ENCODE measurements around the gene SLC24A3.

SLC24A3 gene

DNA sequence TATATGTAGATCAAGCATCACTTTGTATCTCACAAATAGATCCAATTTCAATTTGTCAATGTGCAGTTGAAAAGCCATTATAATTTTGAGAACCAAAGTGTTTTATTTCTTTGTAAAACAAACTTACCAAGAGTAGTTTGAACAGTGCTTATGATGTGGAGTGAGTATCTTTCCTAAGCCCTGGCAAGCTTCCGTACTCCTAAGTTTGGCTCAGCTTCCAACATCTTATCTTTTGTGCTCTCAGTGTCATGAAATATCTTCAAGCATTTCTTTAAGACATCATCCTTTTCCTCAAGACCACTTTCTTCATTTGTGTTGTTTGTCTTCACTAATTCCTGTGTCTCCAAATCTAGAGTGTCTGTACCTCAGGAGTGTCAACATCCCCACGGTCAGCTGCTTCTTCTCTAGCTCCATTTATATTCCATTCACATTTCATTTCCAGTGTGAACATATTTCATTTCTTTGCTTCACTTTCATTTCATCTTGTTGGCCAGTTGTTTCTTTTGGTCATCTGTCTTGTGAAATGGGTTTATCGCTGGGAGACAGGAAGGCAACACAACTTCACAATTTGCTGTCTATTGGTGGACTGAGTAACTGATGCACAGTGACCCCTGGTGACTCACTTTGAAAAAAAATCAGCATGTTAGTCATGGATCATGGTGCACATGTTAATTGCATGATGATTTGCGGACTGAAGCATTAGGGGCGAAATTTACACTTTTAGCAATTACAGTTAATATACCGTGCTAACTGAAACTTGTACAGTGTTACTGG is 36.9 kb downstream of the SLC24A3 start:
- POLR2A ChIA-PET, result no interaction called here
- TF ChIP-seq ELF4 (IDR thresholded peaks at IDR 0.05), result no peak
- no peak for TF ChIP-seq SP1 (IDR thresholded peaks at IDR 0.05)
- TF ChIP-seq FOXK2 (IDR thresholded peaks at IDR 0.05), result no peak
- no peak for TF ChIP-seq FOXA1 (IDR thresholded peaks at IDR 0.05)
- TF ChIP-seq HDGF (IDR thresholded peaks at IDR 0.05; ENCODE audit: borderline replicate concordance), result no peak
- DNase-seq (ENCODE audit: extremely low spot score), result no peak
- CTCF ChIA-PET, result interaction anchor here (1.0 kb wide), 1 partner anchor 43 kb away, joined by 3 read pairs; no protein-coding TSS in a partner anchor

DNA sequence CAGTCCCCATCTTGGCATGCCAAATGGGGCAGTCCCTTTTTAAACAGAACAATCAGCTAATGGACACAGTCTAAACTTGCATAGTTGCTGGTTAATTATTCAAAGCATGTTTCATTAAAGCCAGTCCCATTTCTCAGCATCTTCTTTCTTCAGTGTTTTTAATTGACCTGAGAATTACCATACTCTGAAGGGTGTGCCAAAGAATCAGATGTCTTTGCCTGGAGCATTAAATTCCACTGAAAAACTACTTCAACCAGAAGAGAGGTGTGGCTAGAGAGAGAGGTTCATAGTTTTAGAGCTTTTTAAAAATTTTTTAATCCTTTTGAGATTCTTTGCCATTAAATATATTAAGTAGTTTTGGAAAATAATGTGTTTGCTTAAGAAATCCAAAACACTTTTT is 37.9 kb downstream of the SLC24A3 start:
- ChIA-PET POLR2A (no interaction called here), CTCF (interaction anchor here (0.7 to 1.0 kb wide), 2 partner anchors 44 to 630 kb away, joined by 3 read pairs; no protein-coding TSS in a partner anchor)
- DNase-seq (ENCODE audit: extremely low spot score), result no peak
- TF ChIP-seq FOXA1 (IDR thresholded peaks at IDR 0.05) (no peak), SP1 (IDR thresholded peaks at IDR 0.05) (no peak), FOXM1 (IDR thresholded peaks at IDR 0.05; ENCODE audit: borderline replicate concordance) (no peak), ARNT (IDR thresholded peaks at IDR 0.05) (no peak), ZNF384 (IDR thresholded peaks at IDR 0.05) (no peak), HDGF (IDR thresholded peaks at IDR 0.05; ENCODE audit: borderline replicate concordance) (no peak), FOXK2 (IDR thresholded peaks at IDR 0.05) (no peak), L3MBTL2 (conservative IDR thresholded peaks at IDR 0.05) (no peak), TARDBP (IDR thresholded peaks at IDR 0.05) (no peak), LEF1 (IDR thresholded peaks at IDR 0.05; ENCODE audit: borderline replicate concordance) (no peak), SUZ12 (IDR thresholded peaks at IDR 0.05) (no peak)
- TF ChIP-seq, protein P1, sequence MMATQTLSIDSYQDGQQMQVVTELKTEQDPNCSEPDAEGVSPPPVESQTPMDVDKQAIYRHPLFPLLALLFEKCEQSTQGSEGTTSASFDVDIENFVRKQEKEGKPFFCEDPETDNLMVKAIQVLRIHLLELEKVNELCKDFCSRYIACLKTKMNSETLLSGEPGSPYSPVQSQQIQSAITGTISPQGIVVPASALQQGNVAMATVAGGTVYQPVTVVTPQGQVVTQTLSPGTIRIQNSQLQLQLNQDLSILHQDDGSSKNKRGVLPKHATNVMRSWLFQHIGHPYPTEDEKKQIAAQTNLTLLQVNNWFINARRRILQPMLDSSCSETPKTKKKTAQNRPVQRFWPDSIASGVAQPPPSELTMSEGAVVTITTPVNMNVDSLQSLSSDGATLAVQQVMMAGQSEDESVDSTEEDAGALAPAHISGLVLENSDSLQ (IDR thresholded peaks at IDR 0.05), result no peak

DNA sequence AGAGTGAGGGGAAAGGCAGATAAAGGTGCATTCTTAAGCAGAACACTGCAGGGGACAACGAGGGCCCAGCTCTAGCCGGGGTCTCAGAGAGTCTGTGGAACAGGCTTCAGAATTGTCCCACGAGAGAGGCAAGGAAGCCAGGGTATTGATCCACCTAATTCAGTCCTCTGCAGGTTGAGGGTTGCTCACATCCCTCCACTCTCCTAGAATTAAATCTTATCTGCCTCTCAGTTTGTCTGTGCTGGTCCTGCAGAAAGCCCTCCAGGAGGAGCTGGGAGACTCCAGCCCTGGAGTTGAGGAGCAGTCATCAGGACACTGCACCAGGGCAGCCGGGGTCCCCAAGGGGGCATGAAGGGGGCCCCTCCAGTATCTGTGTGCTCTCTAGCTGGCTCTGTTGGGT is 39.1 kb downstream of the SLC24A3 start:
- POLR2A ChIA-PET, result no interaction called here
- DNase-seq (ENCODE audit: extremely low spot score), result no peak
- CTCF ChIA-PET, result interaction anchor here (0.7 kb wide), 1 partner anchor 39 kb away, joined by 3 read pairs; the partner anchor contains the start of gene SLC24A3
- no peak for TF ChIP-seq NFRKB (IDR thresholded peaks at IDR 0.05)
- no peak for TF ChIP-seq ARNT (IDR thresholded peaks at IDR 0.05)
- TF ChIP-seq ZNF384 (IDR thresholded peaks at IDR 0.05), result no peak
- TF ChIP-seq FOXK2 (IDR thresholded peaks at IDR 0.05), result no peak
- TF ChIP-seq LEF1 (IDR thresholded peaks at IDR 0.05; ENCODE audit: borderline replicate concordance), result no peak
- TF ChIP-seq FOXM1 (IDR thresholded peaks at IDR 0.05; ENCODE audit: borderline replicate concordance), result no peak
- no peak for TF ChIP-seq HDGF (IDR thresholded peaks at IDR 0.05; ENCODE audit: borderline replicate concordance)
- no peak for TF ChIP-seq L3MBTL2 (conservative IDR thresholded peaks at IDR 0.05)
- no peak for TF ChIP-seq TARDBP (IDR thresholded peaks at IDR 0.05)
- no peak for TF ChIP-seq CTBP1 (IDR thresholded peaks at IDR 0.05; ENCODE audit: borderline replicate concordance)
- TF ChIP-seq SP1 (IDR thresholded peaks at IDR 0.05), result no peak
- no peak for TF ChIP-seq SUZ12 (IDR thresholded peaks at IDR 0.05)
- TF ChIP-seq BHLHE40 (IDR thresholded peaks at IDR 0.05; ENCODE audit: borderline replicate concordance), result no peak
- TF ChIP-seq FOXA1 (IDR thresholded peaks at IDR 0.05), result no peak
- TF ChIP-seq, protein P1 (IDR thresholded peaks at IDR 0.05), result no peak
- no peak for TF ChIP-seq ELF4 (IDR thresholded peaks at IDR 0.05)

DNA sequence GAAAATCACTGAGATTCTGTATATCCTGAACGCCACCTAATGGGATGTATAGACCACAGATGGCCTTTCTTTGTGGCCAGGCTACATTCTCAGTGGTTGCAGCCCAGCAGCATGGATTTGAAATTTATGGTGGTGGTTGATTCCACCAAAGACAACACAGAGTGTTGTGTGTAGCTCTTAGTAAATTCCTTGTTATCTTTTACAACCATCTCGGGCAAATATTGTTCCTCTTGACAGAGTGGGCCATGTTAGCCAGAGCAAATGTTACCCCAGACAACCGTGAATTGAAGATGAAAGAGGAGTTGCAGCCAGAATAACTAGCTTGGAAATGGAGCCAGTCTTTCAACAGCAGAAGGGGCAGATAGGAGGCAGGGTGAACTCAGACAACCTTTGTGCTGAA is 39.5 kb downstream of the SLC24A3 start:
- TF ChIP-seq SP1 (IDR thresholded peaks at IDR 0.05) (no peak), ELF4 (IDR thresholded peaks at IDR 0.05) (no peak), LEF1 (IDR thresholded peaks at IDR 0.05; ENCODE audit: borderline replicate concordance) (no peak), FOXA1 (IDR thresholded peaks at IDR 0.05) (no peak), TARDBP (IDR thresholded peaks at IDR 0.05) (no peak), ZNF384 (IDR thresholded peaks at IDR 0.05) (no peak), NFRKB (IDR thresholded peaks at IDR 0.05) (no peak), CTBP1 (IDR thresholded peaks at IDR 0.05; ENCODE audit: borderline replicate concordance) (no peak), L3MBTL2 (conservative IDR thresholded peaks at IDR 0.05) (no peak), HDGF (IDR thresholded peaks at IDR 0.05; ENCODE audit: borderline replicate concordance) (no peak)
- TF ChIP-seq, protein P1 (IDR thresholded peaks at IDR 0.05), result no peak
- DNase-seq (ENCODE audit: extremely low spot score), result no peak
- POLR2A ChIA-PET, result no interaction called here
- CTCF ChIA-PET, result interaction anchor here (0.7 kb wide), 1 partner anchor 39 kb away, joined by 3 read pairs; the partner anchor contains the start of gene SLC24A3

DNA sequence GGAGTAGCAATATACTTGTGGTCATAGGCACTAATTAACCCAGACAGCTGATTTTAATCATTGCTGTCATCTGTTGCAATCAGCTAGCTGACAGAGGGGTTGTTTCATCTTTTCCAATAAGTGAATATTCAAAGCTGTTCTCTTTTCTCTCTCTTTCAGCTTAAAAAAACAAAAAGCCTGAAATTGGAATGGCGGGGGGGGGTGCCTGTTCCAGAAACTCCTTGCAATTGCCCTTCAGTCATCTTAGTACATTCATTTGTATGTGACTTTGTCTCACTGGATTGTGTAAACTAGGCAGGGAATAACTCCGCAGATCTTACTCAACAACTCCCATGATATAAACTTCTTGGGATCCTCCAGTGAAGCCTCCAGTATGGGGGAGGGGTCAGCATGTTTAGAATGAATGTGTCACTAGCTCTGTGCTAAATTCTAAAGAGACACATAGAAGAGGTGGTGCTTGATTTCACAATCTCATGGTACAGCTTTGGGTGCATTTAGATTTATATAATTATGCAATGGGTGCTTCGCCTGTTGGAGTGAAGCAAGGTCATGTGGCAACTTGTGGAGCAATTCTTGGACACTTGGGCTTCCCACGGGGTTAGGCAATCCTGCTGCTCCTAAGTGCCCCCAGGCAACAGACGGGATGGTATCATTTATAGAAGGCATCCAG is 40.1 kb downstream of the SLC24A3 start:
- DNase-seq (ENCODE audit: extremely low spot score), result no peak
- POLR2A ChIA-PET, result no interaction called here
- TF ChIP-seq ELF4 (IDR thresholded peaks at IDR 0.05), result no peak
- no peak for TF ChIP-seq L3MBTL2 (conservative IDR thresholded peaks at IDR 0.05)
- no peak for TF ChIP-seq FOXK2 (IDR thresholded peaks at IDR 0.05)
- TF ChIP-seq, protein P1 (IDR thresholded peaks at IDR 0.05), result no peak
- no peak for TF ChIP-seq SUZ12 (IDR thresholded peaks at IDR 0.05)
- no peak for TF ChIP-seq SP1 (IDR thresholded peaks at IDR 0.05)
- TF ChIP-seq LEF1 (IDR thresholded peaks at IDR 0.05; ENCODE audit: borderline replicate concordance), result no peak
- no peak for TF ChIP-seq BHLHE40 (IDR thresholded peaks at IDR 0.05; ENCODE audit: borderline replicate concordance)
- no peak for TF ChIP-seq CTBP1 (IDR thresholded peaks at IDR 0.05; ENCODE audit: borderline replicate concordance)
- TF ChIP-seq ZNF384 (IDR thresholded peaks at IDR 0.05), result no peak
- no peak for TF ChIP-seq ARNT (IDR thresholded peaks at IDR 0.05)
- no peak for TF ChIP-seq FOXA1 (IDR thresholded peaks at IDR 0.05)
- TF ChIP-seq TARDBP (IDR thresholded peaks at IDR 0.05), result no peak
- TF ChIP-seq NFRKB (IDR thresholded peaks at IDR 0.05), result no peak
- TF ChIP-seq HDGF (IDR thresholded peaks at IDR 0.05; ENCODE audit: borderline replicate concordance), result no peak
- no peak for TF ChIP-seq FOXM1 (IDR thresholded peaks at IDR 0.05; ENCODE audit: borderline replicate concordance)
- CTCF ChIA-PET, result no interaction called here
